ENCODE results near the gene CAMK4.

Gene CAMK4

GRCh38 chr5:111427762-111428161, 203.6 kb downstream of the CAMK4 start:
- no peak for DNase-seq (ENCODE audit: low read depth)

DNA sequence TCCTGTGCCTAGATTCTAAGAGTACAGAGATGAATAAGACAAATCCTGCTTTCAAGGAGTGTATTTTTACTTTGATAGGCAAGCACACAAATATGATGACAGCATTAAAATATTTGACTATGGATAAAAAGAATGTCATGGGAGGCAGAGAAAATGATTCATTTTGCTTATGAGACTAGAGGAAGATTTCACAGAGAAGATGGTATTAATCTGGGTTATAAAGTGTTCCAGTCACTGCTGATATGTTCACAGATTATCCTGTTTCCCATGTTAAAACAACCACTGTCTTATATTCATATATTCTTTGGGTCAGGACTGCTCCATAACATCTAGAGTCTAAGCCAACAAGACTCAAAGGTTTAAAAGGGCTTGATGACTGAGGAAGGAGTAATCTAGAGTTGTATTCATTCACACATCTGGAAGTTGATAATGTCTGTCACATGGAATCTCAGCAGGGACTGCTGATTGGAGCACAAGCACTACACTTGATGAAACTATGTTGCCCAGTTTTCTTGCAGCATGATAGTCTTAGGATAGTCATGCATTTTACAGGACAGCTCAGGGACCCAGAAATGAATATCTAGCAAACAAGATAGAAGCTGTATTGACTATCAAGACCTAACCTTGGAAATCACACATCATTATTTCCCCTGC, 208.8 kb downstream of the CAMK4 start:
- no peak for DNase-seq (ENCODE audit: low read depth)

DNA sequence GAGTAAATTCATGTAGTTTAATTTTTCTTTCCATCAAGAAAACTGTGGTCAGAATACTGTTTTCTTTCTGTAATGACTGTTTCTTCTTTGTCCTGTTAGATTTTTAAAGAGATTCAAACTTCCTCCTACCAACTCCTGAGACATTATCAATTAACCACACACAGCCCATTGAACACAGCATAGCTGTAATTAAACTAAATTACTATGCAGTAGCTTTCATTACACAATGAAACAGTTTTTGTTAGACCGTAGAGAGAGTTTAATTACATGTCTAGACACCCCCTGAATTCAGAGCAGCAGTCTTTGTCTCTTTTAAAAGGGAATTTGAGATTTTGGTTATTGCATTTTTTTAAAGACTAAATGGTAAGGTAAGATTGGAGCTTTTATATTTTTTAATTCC, 210.6 kb downstream of the CAMK4 start:
- DNase-seq (ENCODE audit: low read depth): no peak

- no peak for DNase-seq (ENCODE audit: low read depth)
Observed at GRCh38 chr5:111439473-111440075, 215.4 kb downstream of the CAMK4 start.

DNA sequence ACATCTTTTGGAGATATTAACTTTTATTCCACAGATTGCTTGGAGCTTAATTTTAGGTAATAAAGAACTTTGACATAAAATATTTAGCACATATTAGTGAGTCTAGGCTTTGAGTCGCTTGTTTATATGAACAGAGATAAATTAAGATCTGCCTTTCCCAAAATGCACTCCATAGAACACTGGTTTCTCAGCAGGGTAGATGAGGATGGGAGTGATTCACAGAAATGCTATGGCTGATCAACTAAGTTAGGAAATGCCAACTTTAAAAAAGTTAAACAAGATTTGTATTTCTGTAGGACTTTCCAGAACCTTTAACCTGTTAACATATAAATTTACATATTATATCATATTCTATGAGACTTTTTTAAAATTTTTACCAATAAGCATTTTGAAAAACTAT, 222.9 kb downstream of the CAMK4 start:
- DNase-seq (ENCODE audit: low read depth): no peak

DNA sequence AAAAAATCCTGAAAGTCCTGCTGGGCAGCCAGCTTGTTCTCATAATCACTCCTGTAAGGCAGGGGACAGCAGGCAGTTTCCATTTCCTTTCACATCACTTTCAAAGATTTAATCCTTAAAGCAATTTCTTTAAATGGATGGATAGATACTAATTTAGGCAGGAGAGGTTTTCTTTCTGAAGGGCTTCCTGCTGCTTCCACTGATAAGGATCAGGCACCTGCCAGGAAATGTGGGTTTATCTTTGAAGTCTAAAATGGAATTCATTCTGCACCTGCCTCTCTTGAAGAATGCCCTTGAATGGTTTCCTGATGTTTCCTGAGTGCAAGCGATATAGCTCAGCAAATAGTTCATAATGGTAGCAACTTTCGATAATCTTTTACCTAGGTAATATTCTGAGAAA, 223.6 kb downstream of the CAMK4 start:
- DNase-seq (ENCODE audit: low read depth): no peak

- no peak for DNase-seq (ENCODE audit: low read depth)
Observed at GRCh38 chr5:111453295-111453694, 229.1 kb downstream of the CAMK4 start.

DNA sequence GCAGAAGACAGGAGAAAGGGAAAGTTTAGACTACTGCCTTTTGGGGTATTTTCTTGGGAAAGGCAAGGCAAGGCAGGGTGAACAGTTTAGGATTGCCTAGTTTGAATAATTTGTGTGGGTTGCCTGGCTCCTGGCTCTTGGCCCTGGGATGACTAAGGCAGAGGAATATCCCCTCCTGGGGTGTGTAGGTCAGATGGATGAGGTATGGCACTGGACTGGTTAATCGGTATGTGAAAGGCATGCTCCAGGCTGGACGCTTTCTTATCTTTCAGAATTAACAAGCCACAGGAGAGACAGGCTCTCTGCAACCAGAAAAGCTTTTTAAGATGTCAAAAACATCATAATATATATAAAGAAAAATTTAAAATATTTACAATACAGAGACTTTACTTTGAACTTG, 229.6 kb downstream of the CAMK4 start:
- DNase-seq (ENCODE audit: low read depth): no peak

GRCh38 chr5:111454198-111454622, 230.0 kb downstream of the CAMK4 start:
- no peak for DNase-seq (ENCODE audit: low read depth)

GRCh38 chr5:111454776-111455175, 230.6 kb downstream of the CAMK4 start:
- no peak for DNase-seq (ENCODE audit: low read depth)

GRCh38 chr5:111461255-111461671, 237.1 kb downstream of the CAMK4 start:
- no peak for DNase-seq (ENCODE audit: low read depth)

DNA sequence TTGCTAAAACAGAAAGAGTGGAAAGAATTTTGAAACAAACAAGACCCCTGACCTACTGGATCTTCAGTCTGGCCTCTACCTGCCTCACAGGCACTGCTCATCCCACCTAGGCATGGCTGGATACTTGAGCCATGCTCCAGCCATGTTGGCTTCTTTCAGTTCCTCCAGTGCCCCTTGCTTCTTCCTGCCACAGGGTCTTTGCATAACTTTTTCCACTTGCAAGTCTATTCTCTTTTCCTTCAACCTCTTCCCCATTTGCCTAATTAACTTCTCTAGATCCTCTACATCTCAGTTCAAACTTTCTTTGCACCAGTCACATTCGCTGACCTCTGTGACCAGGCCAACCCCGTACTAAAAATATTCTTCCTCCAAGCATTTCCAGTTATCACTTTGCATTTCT, 237.8 kb downstream of the CAMK4 start:
- no peak for DNase-seq (ENCODE audit: low read depth)

DNA sequence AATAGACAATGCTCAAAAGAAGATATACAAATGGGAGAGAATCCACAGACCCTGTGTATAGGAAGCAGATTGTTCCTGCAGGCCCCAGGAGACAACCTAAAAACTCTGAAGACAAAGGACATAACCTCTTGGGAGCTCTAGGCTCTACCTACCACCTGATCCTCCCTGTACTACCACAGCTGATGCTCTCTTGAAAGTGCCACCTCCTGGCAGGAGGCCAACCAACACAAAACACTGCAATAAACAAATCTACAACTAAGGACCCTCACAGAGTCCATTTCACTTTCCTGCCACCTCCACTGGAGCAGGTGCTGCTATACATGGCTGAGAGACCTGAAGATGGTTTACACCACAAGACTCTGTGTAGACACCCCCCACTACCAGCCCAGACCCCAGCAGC, 239.1 kb downstream of the CAMK4 start:
- DNase-seq (ENCODE audit: low read depth): no peak

DNA sequence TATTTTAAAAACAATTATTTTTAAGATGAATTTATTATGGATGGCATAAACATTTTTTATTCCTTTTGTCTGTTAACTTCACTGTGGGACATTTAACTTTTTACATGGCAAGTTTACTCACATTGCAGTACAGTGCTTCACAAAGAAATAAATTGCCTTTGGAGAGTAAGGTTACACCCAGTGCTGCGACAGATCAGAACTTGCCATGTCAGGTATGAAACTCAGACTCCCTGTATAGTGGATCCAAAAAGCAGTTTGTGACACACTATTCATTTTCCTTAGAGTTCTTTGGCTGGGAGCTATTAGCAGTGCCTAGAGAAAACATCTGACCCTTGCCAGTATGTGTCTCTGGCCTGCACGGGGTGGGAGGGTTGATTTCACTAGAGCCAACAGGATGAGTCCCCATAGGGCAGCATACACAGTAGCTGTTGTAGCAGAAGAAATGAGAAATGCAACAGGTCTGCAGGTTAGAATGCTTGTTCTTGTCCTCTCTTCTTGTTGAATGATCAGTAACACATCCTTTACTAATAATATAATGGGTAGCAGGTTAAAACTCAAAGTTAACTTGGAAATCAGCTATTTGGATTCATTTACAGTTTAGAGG, 245.2 kb downstream of the CAMK4 start:
- DNase-seq (ENCODE audit: low read depth): no peak

GRCh38 chr5:111469903-111470302, 245.7 kb downstream of the CAMK4 start:
- no peak for DNase-seq (ENCODE audit: low read depth)

DNA sequence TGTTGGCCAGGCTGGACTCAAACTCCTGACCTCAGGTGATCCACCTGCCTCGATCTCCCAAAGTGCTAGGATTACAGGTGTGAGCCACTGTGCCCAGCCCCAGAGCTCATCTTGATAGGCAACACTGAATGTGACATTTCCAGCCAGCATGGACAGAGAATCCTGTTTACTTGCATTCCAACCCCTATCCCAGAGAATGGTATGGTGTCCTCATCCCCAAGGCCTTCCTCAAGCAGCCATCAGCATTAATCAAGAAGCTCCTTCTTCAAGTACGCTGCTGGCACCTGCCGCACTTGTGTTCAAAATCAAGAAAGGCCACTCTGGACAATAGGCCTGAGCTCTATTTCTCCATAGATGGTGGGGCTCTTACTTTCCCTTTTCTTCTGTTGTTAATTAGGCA, 247.9 kb downstream of the CAMK4 start:
- no peak for DNase-seq (ENCODE audit: low read depth)

- no peak for DNase-seq (ENCODE audit: low read depth)
Observed at GRCh38 chr5:111472579-111472978, 248.4 kb downstream of the CAMK4 start.

DNA sequence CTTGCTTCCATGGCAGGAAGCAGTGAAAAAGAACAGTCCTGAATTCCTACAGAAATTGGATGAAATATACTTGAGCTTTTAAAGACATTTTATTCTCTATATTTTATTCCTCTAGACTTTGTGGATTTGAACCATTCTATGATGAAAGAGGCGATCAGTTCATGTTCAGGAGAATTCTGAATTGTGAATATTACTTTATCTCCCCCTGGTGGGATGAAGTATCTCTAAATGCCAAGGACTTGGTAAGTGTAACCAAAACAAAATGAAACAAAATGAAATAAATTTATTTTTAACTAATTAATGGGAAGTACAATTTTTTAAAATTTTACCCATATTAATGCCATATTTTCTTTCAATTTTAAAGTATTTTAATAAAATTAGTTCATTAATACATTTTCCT, 254.1 kb downstream of the CAMK4 start:
- no peak for DNase-seq (ENCODE audit: low read depth)

DNA sequence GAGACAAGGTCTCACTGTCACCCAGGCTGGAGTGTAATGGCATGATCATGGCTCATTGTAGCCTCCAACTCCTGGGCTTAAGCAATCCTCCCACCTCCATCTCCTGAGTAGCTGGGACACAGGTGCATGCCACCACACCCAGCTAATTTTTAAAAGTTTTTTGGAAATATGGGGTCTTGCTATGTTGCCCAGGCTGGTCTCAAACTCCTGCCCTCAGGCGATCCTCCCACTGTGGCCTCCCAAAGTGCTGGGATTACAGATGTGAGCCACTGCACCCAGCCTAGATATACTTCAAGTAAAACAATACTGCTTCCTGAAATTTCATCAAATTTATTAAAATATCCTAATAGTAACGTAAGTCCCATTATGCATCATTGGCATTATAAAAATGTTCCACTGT, 254.7 kb downstream of the CAMK4 start:
- DNase-seq (ENCODE audit: low read depth): no peak

- no peak for DNase-seq (ENCODE audit: low read depth)
Observed at GRCh38 chr5:111480346-111480745, 256.2 kb downstream of the CAMK4 start.

DNA sequence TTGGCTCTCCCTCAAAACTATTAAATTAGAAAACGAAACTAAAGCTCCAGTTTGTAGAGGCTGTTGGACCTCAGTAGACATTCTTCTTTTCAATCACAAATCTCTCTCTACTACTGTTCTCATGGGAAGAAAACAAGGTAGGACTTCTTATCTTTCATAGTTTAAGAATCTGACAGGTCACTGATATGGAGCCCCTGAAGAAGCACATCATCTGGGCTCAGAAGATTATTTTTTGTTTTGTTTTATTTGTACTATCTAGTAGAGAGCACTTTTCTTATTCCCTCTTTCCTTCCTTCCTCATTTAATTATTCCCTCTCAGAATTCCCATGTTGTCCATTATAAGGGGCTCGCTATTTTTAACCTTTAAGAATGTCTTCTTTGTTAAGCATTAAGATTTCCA, 261.9 kb downstream of the CAMK4 start:
- no peak for DNase-seq (ENCODE audit: low read depth)

GRCh38 chr5:111486926-111487325, 262.7 kb downstream of the CAMK4 start:
- no peak for DNase-seq (ENCODE audit: low read depth)

- no peak for DNase-seq (ENCODE audit: low read depth)
Observed at GRCh38 chr5:111488353-111488752, 264.2 kb downstream of the CAMK4 start.

GRCh38 chr5:111493031-111493430, 268.8 kb downstream of the CAMK4 start:
- DNase-seq (ENCODE audit: low read depth): no peak
